ENCODE data around the gene POP4. TPM values are rescaled to one million over a fixed set of nuclear protein-coding genes. Genes with fewer than 3 reads are reported as not detected.

The POP4 gene
- total and polyA plus RNA-seq, 9 of the 15 experiments (the other 6 are each of a cell fraction or from before 2014, with no cell fraction given) = 42.1 to 128 (median 99.0) TPM

GRCh38 chr19:29636553-29637360 lies 30.7 kb downstream of the POP4 start (continued):
- TF ChIP-seq SP2 (IDR thresholded peaks at IDR 0.05; ENCODE audit: extremely low read depth, low read depth, low read length, poor library complexity, severe bottlenecking) (no peak), ASH1L (IDR thresholded peaks at IDR 0.05; ENCODE audit: borderline replicate concordance, low read depth, partially characterized antibody) (no peak), DNMT1 (IDR thresholded peaks at IDR 0.05) (no peak), SMARCB1 (IDR thresholded peaks at IDR 0.05; ENCODE audit: insufficient read length, low read depth) (no peak), NCOA1 (IDR thresholded peaks at IDR 0.05; ENCODE audit: low read depth) (no peak)

GRCh38 chr19:29639086-29639485 lies 33.0 kb downstream of the POP4 start:
- POLR2A ChIA-PET = interaction anchor here (0.7 to 1.1 kb wide), 2 partner anchors 9 to 16 kb away, joined by 3 read pairs; no protein-coding TSS in a partner anchor
- Histone ChIP-seq H3K27ac (ENCODE audit: extremely low read depth, low read depth, low read length) (no peak overlapping the region), H3K27me3 (ENCODE audit: control insufficient read depth in 2 of 2, insufficient read depth in 2 of 2, low read length in 2 of 2) (no peaks in the 10 kb centered on the region), H3K4me2 (ENCODE audit: insufficient read depth, low read length) (no peak overlapping the region), H2AFZ (ENCODE audit: low read depth, low read length) (no peak overlapping the region), H3K4me1 (replicated peaks in 1 of 2; ENCODE audit: control insufficient read depth in 2 of 2, insufficient read depth in 2 of 2, low read length in 2 of 2) (no peaks in the 10 kb centered on the region), H3K79me2 (ENCODE audit: control insufficient read depth, insufficient read depth, low read length) (no peaks in the 10 kb centered on the region), H3K9me3 (replicated peaks; ENCODE audit: control insufficient read depth, insufficient read depth, low read depth, low read length) (no peaks in the 10 kb centered on the region), H3K36me3 (ENCODE audit: control insufficient read depth, insufficient read depth, low read length) (no peaks in the 10 kb centered on the region), H4K20me1 (replicated peaks; ENCODE audit: control insufficient read depth, insufficient read depth, low read length) (no peaks in the 10 kb centered on the region), H3K4me3 (no peak overlapping the region), H3K9me1 (ENCODE audit: control insufficient read depth, insufficient read depth, low read length) (no peaks in the 10 kb centered on the region), H3K9ac (ENCODE audit: insufficient read depth in 1 of 2, low read depth in 2 of 2, low read length in 2 of 2) (no peak overlapping the region)
- ATAC-seq = no peak
- no peak for FAIRE-seq
- no TSS peak for BruUV-seq (replicated peaks)
- CTCF ChIA-PET (ENCODE audit: low intra/inter-chr PET ratio) = no interaction called here
- intact Hi-C loops (cut with micrococcal nuclease) (no loop called here), in situ Hi-C loops (cut with MboI) (no loop called here)
- DNase-seq (ENCODE audit: extremely low read depth in 1 of 4, low spot score in 3 of 4) = no peak
- 52% methylated on average over 8 of the region's 8 CpGs for WGBS (ENCODE audit: insufficient coverage, low coverage, missing lambda C conversion rate)
- TF ChIP-seq PATZ1 (CRISPR knock-in tag; IDR thresholded peaks at IDR 0.05; ENCODE audit: borderline replicate concordance) = no peak
- no peak for TF ChIP-seq THAP12 (CRISPR knock-in tag; IDR thresholded peaks at IDR 0.05)
- no peak for TF ChIP-seq ETV1 (tag; conservative IDR thresholded peaks at IDR 0.05; ENCODE audit: low read depth)
- no peak for TF ChIP-seq TCFL5 (CRISPR knock-in tag; conservative IDR thresholded peaks at IDR 0.05)
- no peak for TF ChIP-seq SP2 (IDR thresholded peaks at IDR 0.05; ENCODE audit: extremely low read depth, low read depth, low read length, poor library complexity, severe bottlenecking)
- TF ChIP-seq ATF3 (IDR thresholded peaks at IDR 0.05) = no peak
- TF ChIP-seq ATF3 (CRISPR knock-in tag; conservative IDR thresholded peaks at IDR 0.05) = no peak
- no peak for TF ChIP-seq STAG1 (CRISPR knock-in tag; IDR thresholded peaks at IDR 0.05; ENCODE audit: borderline replicate concordance)
- TF ChIP-seq HSF4 (CRISPR knock-in tag; IDR thresholded peaks at IDR 0.05; ENCODE audit: borderline replicate concordance) = no peak
- no peak for TF ChIP-seq POLR2AphosphoS5 (IDR thresholded peaks at IDR 0.05; ENCODE audit: control insufficient read depth, insufficient read depth, low read depth, low read length)

All from K562 (cell line).